Measurements from ENCODE around the gene SLC12A2. TPM values are rescaled to one million over a fixed set of nuclear protein-coding genes. Genes with fewer than 3 reads are reported as not detected.

The SLC12A2 gene
- total RNA-seq, 2 experiments from 2014 or later: 13.7 to 16.4 TPM

GRCh38 chr5:128074171-128074570 is 9.4 kb upstream of the SLC12A2 start:
- Mint-ChIP-seq H3K27me3 (no peaks in the 10 kb centered on the region), H3K9me3 (no peaks in the 10 kb centered on the region), H3K36me3 (ENCODE audit: low read depth) (peaks cover 37% of the 10 kb centered on the region), H3K27ac (no peak overlapping the region), H3K4me3 (no peak overlapping the region), H3K4me1 (ENCODE audit: low read depth) (peaks cover 22% of the 10 kb centered on the region)
- Histone ChIP-seq H3K27ac (ENCODE audit: low read depth in 1 of 2, low read length in 2 of 2) (no peak overlapping the region), H3K36me3 (ENCODE audit: insufficient read depth, low read length) (peaks cover 14% of the 10 kb centered on the region), H3K27me3 (ENCODE audit: control insufficient read depth in 1 of 2, insufficient read depth in 2 of 2, low read length in 2 of 2) (no peaks in the 10 kb centered on the region), H3K9me3 (ENCODE audit: control insufficient read depth in 1 of 2, insufficient read depth in 1 of 2, low read length in 2 of 2) (no peaks in the 10 kb centered on the region), H3K4me3 (ENCODE audit: low read length) (no peak overlapping the region), H3K4me1 (ENCODE audit: insufficient read depth, low read length) (peaks cover 3% of the 10 kb centered on the region)
- intact Hi-C loops (cut with DNase I, micrococcal nuclease): loop anchor here in 1 of 2 experiments (5.0 kb wide), 1 partner anchor 552 kb away; no protein-coding TSS in a partner anchor
- CTCF ChIA-PET: interaction anchor here (0.5 kb wide), 1 partner anchor 15 kb away, joined by 3 read pairs; no protein-coding TSS in a partner anchor
- ATAC-seq (ENCODE audit: poor library complexity) (no peak), DNase-seq (no peak)
- POLR2A ChIA-PET: no interaction called here
- no peak for TF ChIP-seq CTCF (IDR thresholded peaks at IDR 0.05)

GRCh38 chr5:128074953-128075352 is 8.6 kb upstream of the SLC12A2 start:
- H3K27me3 ChIP-seq (ENCODE audit: control insufficient read depth in 1 of 2, insufficient read depth in 2 of 2, low read length in 2 of 2): no peaks in the 10 kb centered on the region
- H3K9me3 ChIP-seq (ENCODE audit: control insufficient read depth in 1 of 2, insufficient read depth in 1 of 2, low read length in 2 of 2): no peaks in the 10 kb centered on the region
- no peak for TF ChIP-seq CTCF (IDR thresholded peaks at IDR 0.05)
- no peak overlapping the region for H3K4me3 ChIP-seq (ENCODE audit: low read length)
- intact Hi-C loops (cut with DNase I, micrococcal nuclease): loop anchor here in 1 of 2 experiments (5.0 kb wide), 1 partner anchor 553 kb away; no protein-coding TSS in a partner anchor
- CTCF ChIA-PET: no interaction called here
- H3K4me1 Mint-ChIP-seq (ENCODE audit: low read depth): peaks cover 28% of the 10 kb centered on the region
- DNase-seq: no peak
- no peaks in the 10 kb centered on the region for H3K9me3 Mint-ChIP-seq
- no peaks in the 10 kb centered on the region for H3K27me3 Mint-ChIP-seq
- H3K4me3 Mint-ChIP-seq: no peak overlapping the region
- H3K4me1 ChIP-seq (ENCODE audit: insufficient read depth, low read length): peaks cover 6% of the 10 kb centered on the region
- H3K27ac Mint-ChIP-seq: no peak overlapping the region
- peaks cover 14% of the 10 kb centered on the region for H3K36me3 ChIP-seq (ENCODE audit: insufficient read depth, low read length)
- no peak for ATAC-seq (ENCODE audit: poor library complexity)
- no peak overlapping the region for H3K27ac ChIP-seq (ENCODE audit: low read depth in 1 of 2, low read length in 2 of 2)
- peaks cover 37% of the 10 kb centered on the region for H3K36me3 Mint-ChIP-seq (ENCODE audit: low read depth)
- POLR2A ChIA-PET: no interaction called here

- ChIA-PET POLR2A (no interaction called here), CTCF (interaction anchor here (0.6 kb wide), 1 partner anchor 18 kb away, joined by 3 read pairs; no protein-coding TSS in a partner anchor)
- Histone ChIP-seq H3K4me3 (ENCODE audit: low read length) (no peak overlapping the region), H3K9me3 (ENCODE audit: control insufficient read depth in 1 of 2, insufficient read depth in 1 of 2, low read length in 2 of 2) (no peaks in the 10 kb centered on the region), H3K27me3 (ENCODE audit: control insufficient read depth in 1 of 2, insufficient read depth in 2 of 2, low read length in 2 of 2) (no peaks in the 10 kb centered on the region), H3K36me3 (ENCODE audit: insufficient read depth, low read length) (peaks cover 11% of the 10 kb centered on the region), H3K27ac (ENCODE audit: low read depth in 1 of 2, low read length in 2 of 2) (no peak overlapping the region), H3K4me1 (ENCODE audit: insufficient read depth, low read length) (peaks cover 21% of the 10 kb centered on the region)
- H3K9me3 Mint-ChIP-seq: no peaks in the 10 kb centered on the region
- intact Hi-C loops (cut with DNase I, micrococcal nuclease): no loop called here
- H3K36me3 Mint-ChIP-seq (ENCODE audit: low read depth): peaks cover 37% of the 10 kb centered on the region
- no peaks in the 10 kb centered on the region for H3K27me3 Mint-ChIP-seq
- no peak for ATAC-seq (ENCODE audit: poor library complexity)
- TF ChIP-seq CTCF (IDR thresholded peaks at IDR 0.05): no peak
- no peak for DNase-seq
- peaks cover 54% of the 10 kb centered on the region for H3K4me1 Mint-ChIP-seq (ENCODE audit: low read depth)
- H3K4me3 Mint-ChIP-seq: no peak overlapping the region
- no peak overlapping the region for H3K27ac Mint-ChIP-seq
These were observed 6.0 kb upstream of the SLC12A2 start for GRCh38 chr5:128077526-128077925.

All from CD4-positive, alpha-beta T cell (primary cell).